WTC11 (cell line): Measurements from ENCODE around the gene ILF2. TPM values are rescaled to one million over a fixed set of nuclear protein-coding genes. Genes with fewer than 3 reads are reported as not detected.

Source experiments
- ARID4B ChIP-seq: sonication (generic); formaldehyde crosslinking; IDR thresholded peaks from 2 replicates; pipeline ENCODE4 v1.8.0; 2023; ENCODE audit warnings: missing genetic modification reagents, mild to moderate bottlenecking, borderline replicate concordance
- ATF1 ChIP-seq: sonication (generic); formaldehyde crosslinking; IDR thresholded peaks from 2 replicates; pipeline ENCODE4 v1.8.1; 2023; ENCODE audit warnings: mild to moderate bottlenecking, moderate library complexity, missing genetic modification reagents
- ELF4 ChIP-seq: sonication (generic); formaldehyde crosslinking; IDR thresholded peaks from 2 replicates; pipeline ENCODE4 v1.8.1; 2022; ENCODE audit warnings: low read depth, mild to moderate bottlenecking, moderate library complexity, missing genetic modification reagents
- FOXK1 ChIP-seq: sonication (generic); formaldehyde crosslinking; IDR thresholded peaks from 2 replicates; pipeline ENCODE4 v1.8.0; 2022; ENCODE audit warnings: mild to moderate bottlenecking, moderate library complexity, missing genetic modification reagents
- HMGA2 ChIP-seq: fragments of 250-450 bp; sonication (Bioruptor Pico); IDR thresholded peaks from 2 replicates; pipeline ENCODE4 v1.4.0; 2021; ENCODE audit warnings: mild to moderate bottlenecking, moderate library complexity
- HMGXB4 ChIP-seq: sonication (generic); formaldehyde crosslinking; IDR thresholded peaks from 2 replicates; pipeline ENCODE4 v1.8.1; 2023; ENCODE audit warnings: mild to moderate bottlenecking, moderate library complexity, missing genetic modification reagents
- JUN ChIP-seq: sonication (generic); formaldehyde crosslinking; IDR thresholded peaks from 2 replicates; pipeline ENCODE4 v1.8.0; 2023; ENCODE audit warnings: mild to moderate bottlenecking, missing genetic modification reagents
- NFE2L1 ChIP-seq: sonication (generic); formaldehyde crosslinking; IDR thresholded peaks from 2 replicates; pipeline ENCODE4 v1.8.1; 2023; ENCODE audit warnings: missing genetic modification reagents
- NFYB ChIP-seq: sonication (generic); formaldehyde crosslinking; conservative IDR thresholded peaks from 2 replicates; pipeline ENCODE4 v1.8.0; 2022; ENCODE audit warnings: low read depth, missing genetic modification reagents
- NR1H2 ChIP-seq: sonication (generic); formaldehyde crosslinking; IDR thresholded peaks from 2 replicates; pipeline ENCODE4 v1.9.0; 2021; ENCODE audit warnings: mild to moderate bottlenecking, moderate library complexity, missing genetic modification reagents
- SOX15 ChIP-seq: fragments of 250-450 bp; sonication (Bioruptor Pico); IDR thresholded peaks from 2 replicates; pipeline ENCODE4 v1.9.0; 2021; ENCODE audit warnings: mild to moderate bottlenecking
- SP1 ChIP-seq: sonication (generic); formaldehyde crosslinking; conservative IDR thresholded peaks from 2 replicates; pipeline ENCODE4 v1.8.1; 2022; ENCODE audit warnings: missing genetic modification reagents
- STAT6 ChIP-seq: sonication (generic); formaldehyde crosslinking; conservative IDR thresholded peaks from 2 replicates; pipeline ENCODE4 v1.8.1; 2023; ENCODE audit warnings: mild to moderate bottlenecking, low read depth, missing genetic modification reagents, moderate library complexity
- ZMAT4 ChIP-seq: fragments of 250-450 bp; sonication (Bioruptor Pico); IDR thresholded peaks from 2 replicates; pipeline ENCODE4 v1.9.0; 2021; ENCODE audit warnings: mild to moderate bottlenecking
- ZNF317 ChIP-seq: sonication (generic); formaldehyde crosslinking; IDR thresholded peaks from 2 replicates; pipeline ENCODE4 v1.8.1; 2023; ENCODE audit warnings: low read depth, mild to moderate bottlenecking, moderate library complexity, missing genetic modification reagents, borderline replicate concordance
- total RNA-seq: library from RNA; stranded (reverse); gene quantifications from 3 replicates; pipeline ENCODE4 v1.2.3, GENCODE V29; 2021
- TF ChIP-seq, protein P1 (sequence below): fragments of 250-450 bp; sonication (Bioruptor Pico); IDR thresholded peaks from 2 replicates; pipeline ENCODE4 v1.9.0; 2021; ENCODE audit warnings: mild to moderate bottlenecking, borderline replicate concordance
- TF ChIP-seq, protein P2 (sequence below): sonication (generic); formaldehyde crosslinking; IDR thresholded peaks from 2 replicates; pipeline ENCODE4 v1.8.1; 2022; ENCODE audit warnings: low read depth, mild to moderate bottlenecking, moderate library complexity, missing genetic modification reagents, borderline replicate concordance
- TF ChIP-seq, protein P3 (sequence below): sonication (generic); formaldehyde crosslinking; IDR thresholded peaks from 2 replicates; pipeline ENCODE4 v1.8.1; 2022; ENCODE audit warnings: mild to moderate bottlenecking, missing genetic modification reagents, moderate library complexity, borderline replicate concordance
- TF ChIP-seq, protein P4 (sequence below): sonication (generic); formaldehyde crosslinking; IDR thresholded peaks from 2 replicates; pipeline ENCODE4 v1.8.1; 2023; ENCODE audit warnings: mild to moderate bottlenecking, missing genetic modification reagents, moderate library complexity
- TF ChIP-seq, protein P5 (sequence below): sonication (generic); formaldehyde crosslinking; conservative IDR thresholded peaks from 2 replicates; pipeline ENCODE4 v1.8.1; 2022; ENCODE audit warnings: mild to moderate bottlenecking, missing genetic modification reagents

Gene ILF2
- total RNA-seq, 1 experiment from 2014 or later = 337 TPM

DNA sequence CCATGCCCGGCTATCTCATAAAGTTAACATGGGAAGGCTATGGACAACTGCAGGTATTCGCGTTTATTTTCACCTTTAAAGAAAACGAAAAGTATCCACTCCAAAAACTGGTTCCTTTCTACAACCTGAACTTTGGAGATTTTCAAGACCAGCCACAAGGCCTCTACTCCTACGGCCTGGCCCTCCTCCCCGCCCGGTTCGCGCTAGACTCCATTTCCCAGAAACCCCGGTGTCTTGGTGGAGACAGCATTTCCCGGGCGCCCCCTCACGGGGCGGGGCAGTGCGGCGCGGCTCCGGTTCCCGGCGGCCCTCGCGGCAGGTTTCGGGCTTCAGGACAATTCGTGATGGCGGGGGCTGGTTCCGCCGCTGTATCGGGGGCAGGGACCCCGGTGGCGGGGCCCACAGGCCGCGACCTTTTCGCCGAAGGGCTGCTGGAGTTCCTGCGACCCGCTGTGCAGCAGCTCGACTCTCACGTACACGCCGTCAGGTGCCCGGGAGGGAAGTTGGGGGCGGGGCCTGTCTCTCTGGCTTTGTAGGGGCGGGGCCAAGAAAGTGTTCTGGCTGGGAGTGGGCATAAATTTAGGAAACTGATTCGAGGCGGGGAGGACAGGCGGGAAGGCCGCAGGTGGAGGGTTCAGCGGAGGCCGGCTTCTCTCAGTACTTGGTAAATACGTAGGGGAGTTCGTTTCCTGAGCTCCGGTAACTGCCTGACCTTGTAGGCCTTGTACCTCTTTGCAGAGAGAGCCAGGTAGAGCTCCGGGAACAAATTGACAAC is 12.2 kb downstream of the ILF2 start, which contains the start of gene SNAPIN (continued):
- TF ChIP-seq STAT6 (no peak), HMGXB4 (CRISPR knock-in tag) (0 out of 2 replicates have a peak, but pooled peaks have one; percentile 45), SP1 (CRISPR knock-in tag) (peak; percentile 78), ZMAT4 (no peak), JUN (CRISPR knock-in tag) (no peak), SOX15 (CRISPR knock-in tag) (no peak), ZNF317 (CRISPR knock-in tag) (no peak), NFYB (no peak), FOXK1 (CRISPR knock-in tag) (peak; percentile 21; the same call in 1 of the 2 replicates), ARID4B (CRISPR knock-in tag) (no peak; the same call in 1 of the 2 replicates), ATF1 (CRISPR knock-in tag) (no peak), ELF4 (CRISPR knock-in tag) (no peak), NFE2L1 (no peak), NR1H2 (CRISPR knock-in tag) (no peak), HMGA2 (no peak)
- TF ChIP-seq, protein P1, sequence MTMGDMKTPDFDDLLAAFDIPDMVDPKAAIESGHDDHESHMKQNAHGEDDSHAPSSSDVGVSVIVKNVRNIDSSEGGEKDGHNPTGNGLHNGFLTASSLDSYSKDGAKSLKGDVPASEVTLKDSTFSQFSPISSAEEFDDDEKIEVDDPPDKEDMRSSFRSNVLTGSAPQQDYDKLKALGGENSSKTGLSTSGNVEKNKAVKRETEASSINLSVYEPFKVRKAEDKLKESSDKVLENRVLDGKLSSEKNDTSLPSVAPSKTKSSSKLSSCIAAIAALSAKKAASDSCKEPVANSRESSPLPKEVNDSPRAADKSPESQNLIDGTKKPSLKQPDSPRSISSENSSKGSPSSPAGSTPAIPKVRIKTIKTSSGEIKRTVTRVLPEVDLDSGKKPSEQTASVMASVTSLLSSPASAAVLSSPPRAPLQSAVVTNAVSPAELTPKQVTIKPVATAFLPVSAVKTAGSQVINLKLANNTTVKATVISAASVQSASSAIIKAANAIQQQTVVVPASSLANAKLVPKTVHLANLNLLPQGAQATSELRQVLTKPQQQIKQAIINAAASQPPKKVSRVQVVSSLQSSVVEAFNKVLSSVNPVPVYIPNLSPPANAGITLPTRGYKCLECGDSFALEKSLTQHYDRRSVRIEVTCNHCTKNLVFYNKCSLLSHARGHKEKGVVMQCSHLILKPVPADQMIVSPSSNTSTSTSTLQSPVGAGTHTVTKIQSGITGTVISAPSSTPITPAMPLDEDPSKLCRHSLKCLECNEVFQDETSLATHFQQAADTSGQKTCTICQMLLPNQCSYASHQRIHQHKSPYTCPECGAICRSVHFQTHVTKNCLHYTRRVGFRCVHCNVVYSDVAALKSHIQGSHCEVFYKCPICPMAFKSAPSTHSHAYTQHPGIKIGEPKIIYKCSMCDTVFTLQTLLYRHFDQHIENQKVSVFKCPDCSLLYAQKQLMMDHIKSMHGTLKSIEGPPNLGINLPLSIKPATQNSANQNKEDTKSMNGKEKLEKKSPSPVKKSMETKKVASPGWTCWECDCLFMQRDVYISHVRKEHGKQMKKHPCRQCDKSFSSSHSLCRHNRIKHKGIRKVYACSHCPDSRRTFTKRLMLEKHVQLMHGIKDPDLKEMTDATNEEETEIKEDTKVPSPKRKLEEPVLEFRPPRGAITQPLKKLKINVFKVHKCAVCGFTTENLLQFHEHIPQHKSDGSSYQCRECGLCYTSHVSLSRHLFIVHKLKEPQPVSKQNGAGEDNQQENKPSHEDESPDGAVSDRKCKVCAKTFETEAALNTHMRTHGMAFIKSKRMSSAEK (CRISPR knock-in tag) = no peak
- TF ChIP-seq, protein P2, sequence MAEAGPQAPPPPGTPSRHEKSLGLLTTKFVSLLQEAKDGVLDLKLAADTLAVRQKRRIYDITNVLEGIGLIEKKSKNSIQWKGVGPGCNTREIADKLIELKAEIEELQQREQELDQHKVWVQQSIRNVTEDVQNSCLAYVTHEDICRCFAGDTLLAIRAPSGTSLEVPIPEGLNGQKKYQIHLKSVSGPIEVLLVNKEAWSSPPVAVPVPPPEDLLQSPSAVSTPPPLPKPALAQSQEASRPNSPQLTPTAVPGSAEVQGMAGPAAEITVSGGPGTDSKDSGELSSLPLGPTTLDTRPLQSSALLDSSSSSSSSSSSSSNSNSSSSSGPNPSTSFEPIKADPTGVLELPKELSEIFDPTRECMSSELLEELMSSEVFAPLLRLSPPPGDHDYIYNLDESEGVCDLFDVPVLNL (CRISPR knock-in tag) = no peak
- TF ChIP-seq, protein P3, sequence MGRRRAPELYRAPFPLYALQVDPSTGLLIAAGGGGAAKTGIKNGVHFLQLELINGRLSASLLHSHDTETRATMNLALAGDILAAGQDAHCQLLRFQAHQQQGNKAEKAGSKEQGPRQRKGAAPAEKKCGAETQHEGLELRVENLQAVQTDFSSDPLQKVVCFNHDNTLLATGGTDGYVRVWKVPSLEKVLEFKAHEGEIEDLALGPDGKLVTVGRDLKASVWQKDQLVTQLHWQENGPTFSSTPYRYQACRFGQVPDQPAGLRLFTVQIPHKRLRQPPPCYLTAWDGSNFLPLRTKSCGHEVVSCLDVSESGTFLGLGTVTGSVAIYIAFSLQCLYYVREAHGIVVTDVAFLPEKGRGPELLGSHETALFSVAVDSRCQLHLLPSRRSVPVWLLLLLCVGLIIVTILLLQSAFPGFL (CRISPR knock-in tag) = no peak
- TF ChIP-seq, protein P4, sequence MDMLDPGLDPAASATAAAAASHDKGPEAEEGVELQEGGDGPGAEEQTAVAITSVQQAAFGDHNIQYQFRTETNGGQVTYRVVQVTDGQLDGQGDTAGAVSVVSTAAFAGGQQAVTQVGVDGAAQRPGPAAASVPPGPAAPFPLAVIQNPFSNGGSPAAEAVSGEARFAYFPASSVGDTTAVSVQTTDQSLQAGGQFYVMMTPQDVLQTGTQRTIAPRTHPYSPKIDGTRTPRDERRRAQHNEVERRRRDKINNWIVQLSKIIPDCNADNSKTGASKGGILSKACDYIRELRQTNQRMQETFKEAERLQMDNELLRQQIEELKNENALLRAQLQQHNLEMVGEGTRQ (CRISPR knock-in tag) = peak; percentile 38; the same call in 1 of the 2 replicates
- TF ChIP-seq, protein P5, sequence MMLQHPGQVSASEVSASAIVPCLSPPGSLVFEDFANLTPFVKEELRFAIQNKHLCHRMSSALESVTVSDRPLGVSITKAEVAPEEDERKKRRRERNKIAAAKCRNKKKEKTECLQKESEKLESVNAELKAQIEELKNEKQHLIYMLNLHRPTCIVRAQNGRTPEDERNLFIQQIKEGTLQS (CRISPR knock-in tag) = no peak
